ENCODE measurements around the gene PCDHB5.
"Not testable (repeated sequence)": the region's sequence is repeated elsewhere in the genome, so short reads cannot be mapped to it uniquely, and the experiment has no call there.

Gene PCDHB5

GRCh38 chr5:141150993-141151325 is 16.0 kb downstream of the PCDHB5 start:
- no peak for FAIRE-seq
- DNase-seq (ENCODE audit: insufficient read length, low spot score) = no peak

- DNase-seq (ENCODE audit: insufficient read length, low spot score); FAIRE-seq: not testable (repeated sequence)
Measured at GRCh38 chr5:141151632-141152031, 16.6 kb downstream of the PCDHB5 start.

DNA sequence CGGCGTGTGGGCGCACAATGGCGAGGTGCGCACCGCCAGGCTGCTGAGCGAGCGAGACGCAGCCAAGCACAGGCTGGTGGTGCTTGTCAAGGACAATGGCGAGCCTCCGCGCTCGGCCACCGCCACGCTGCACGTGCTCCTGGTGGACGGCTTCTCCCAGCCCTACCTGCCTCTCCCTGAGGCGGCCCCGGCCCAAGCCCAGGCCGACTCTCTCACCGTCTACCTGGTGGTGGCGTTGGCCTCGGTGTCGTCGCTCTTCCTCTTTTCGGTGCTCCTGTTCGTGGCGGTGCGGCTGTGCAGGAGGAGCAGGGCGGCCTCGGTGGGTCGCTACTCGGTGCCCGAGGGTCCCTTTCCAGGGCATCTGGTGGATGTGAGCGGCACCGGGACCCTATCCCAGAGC is 17.1 kb downstream of the PCDHB5 start:
- not testable (repeated sequence) for FAIRE-seq; DNase-seq (ENCODE audit: insufficient read length, low spot score)

DNA sequence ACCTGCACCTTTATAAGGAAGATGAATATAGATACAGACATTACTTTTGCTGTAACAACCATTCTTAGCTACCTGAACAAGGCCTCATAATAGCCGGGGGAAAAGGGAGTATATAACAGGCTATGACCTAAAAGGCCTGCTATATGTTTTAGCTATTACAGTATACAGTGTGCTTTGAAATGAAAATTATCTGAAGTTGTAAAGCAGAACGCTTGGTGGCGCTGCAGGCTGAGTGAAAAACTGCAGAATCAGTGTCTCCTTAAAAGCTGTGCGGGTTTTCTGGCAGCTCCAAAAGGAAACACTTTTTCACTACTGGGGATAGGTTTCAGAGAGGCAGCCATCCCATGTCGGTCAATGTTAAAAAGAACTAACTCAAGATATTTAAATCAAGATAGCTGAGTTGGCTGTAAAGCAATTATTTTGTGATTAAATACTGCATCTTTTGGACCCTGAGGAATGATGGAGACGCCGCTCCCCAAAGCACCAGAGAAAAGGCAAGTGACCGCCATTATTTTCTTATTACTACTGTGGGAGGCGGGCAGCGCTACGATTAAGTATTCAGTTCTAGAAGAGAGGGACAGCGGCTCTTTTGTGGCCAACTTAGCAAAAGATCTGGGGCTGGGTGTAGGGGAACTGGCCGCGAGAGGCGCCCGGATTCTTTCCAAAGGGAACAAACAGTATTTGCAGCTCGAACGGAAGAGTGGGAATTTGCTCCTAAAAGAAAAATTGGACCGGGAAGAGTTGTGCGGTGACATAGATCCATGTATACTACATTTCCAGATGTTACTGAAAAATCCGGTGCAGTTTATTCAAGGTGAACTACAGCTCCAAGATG is 20.8 kb downstream of the PCDHB5 start:
- DNase-seq (ENCODE audit: insufficient read length, low spot score) (no peak), FAIRE-seq (no peak)

DNA sequence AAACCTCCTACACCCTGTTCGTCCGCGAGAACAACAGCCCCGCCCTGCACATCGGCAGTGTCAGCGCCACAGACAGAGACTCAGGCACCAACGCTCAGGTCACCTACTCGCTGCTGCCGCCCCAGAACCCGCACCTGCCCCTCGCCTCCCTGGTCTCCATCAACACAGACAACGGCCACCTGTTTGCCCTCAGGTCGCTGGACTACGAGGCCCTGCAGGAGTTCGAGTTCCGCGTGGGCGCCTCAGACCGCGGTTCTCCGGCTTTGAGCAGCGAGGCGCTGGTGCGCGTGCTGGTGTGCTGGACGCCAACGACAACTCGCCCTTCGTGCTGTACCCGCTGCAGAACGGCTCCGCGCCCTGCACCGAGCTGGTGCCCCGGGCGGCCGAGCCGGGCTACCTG is 22.4 kb downstream of the PCDHB5 start:
- DNase-seq (ENCODE audit: insufficient read length, low spot score); FAIRE-seq: not testable (repeated sequence)

DNA sequence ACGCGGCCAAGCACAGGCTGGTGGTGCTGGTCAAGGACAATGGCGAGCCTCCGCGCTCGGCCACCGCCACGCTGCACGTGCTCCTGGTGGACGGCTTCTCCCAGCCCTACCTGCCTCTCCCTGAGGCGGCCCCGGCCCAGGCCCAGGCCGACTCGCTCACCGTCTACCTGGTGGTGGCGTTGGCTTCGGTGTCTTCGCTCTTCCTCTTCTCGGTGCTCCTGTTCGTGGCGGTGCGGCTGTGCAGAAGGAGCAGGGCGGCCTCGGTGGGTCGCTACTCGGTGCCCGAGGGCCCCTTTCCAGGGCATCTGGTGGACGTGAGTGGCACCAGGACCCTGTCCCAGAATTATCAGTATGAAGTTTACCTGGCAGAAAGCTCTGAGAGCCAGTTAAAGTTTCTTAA is 22.9 kb downstream of the PCDHB5 start:
- not testable (repeated sequence) for FAIRE-seq; DNase-seq (ENCODE audit: insufficient read length, low spot score)

DNA sequence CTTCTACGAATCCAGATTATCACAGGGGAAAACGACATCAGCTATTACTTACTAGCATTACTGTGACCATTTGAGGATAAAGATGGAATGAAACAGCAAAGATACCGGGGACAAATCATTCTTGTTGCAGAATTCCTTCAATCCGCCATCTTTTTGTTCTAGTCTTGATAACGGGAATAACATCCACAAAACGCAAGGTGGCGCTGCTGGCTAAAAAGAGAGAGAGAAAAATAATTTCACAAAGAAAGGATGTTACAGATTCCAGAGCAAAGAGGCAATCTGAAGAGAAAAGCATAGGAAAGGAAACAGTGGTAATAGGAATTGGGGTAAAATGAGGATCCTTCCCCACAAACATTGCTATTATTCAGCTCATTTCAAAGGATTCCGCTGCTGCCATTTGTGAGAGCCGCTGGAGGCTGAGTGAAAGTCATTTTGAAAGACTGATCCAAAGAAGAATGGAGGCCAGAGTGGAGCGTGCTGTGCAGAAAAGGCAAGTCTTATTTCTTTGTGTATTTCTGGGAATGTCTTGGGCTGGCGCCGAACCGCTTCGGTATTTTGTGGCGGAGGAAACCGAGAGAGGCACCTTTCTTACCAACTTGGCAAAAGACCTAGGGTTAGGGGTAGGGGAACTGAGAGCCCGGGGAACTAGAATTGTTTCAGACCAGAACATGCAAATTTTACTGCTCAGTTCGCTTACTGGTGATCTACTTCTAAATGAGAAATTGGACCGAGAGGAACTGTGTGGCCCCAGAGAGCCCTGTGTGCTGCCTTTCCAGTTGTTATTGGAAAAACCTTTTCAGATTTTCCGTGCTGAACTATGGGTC is 37.6 kb downstream of the PCDHB5 start, which contains the start of gene PCDHB7:
Gene PCDHB7 (plus strand): TSS at position 264 of the 824 bp plus-strand sequence. CDS start 192 bp downstream, at position 456.
- DNase-seq (ENCODE audit: insufficient read length, low spot score) = no peak

DNA sequence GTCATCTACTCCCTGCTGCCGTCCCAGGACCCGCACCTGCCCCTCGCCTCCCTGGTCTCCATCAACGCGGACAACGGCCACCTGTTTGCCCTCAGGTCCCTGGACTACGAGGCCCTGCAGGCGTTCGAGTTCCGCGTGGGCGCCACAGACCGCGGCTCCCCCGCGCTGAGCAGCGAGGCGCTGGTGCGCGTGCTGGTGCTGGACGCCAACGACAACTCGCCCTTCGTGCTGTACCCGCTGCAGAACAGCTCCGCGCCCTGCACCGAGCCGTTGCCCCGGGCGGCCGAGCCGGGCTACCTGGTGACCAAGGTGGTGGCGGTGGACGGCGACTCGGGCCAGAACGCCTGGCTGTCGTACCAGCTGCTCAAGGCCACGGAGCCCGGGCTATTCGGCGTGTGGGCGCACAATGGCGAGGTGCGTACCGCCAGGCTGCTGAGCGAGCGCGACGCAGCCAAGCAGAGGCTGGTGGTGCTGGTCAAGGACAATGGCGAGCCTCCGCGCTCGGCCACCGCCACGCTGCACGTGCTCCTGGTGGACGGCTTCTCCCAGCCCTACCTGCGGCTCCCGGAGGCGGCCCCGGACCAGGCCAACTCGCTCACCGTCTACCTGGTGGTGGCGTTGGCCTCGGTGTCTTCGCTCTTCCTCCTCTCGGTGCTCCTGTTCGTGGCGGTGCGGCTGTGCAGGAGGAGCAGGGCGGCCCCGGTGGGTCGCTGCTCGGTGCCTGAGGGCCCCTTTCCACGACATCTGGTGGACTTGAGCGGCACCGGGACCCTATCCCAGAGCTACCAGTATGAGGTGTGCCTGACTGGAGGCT is 39.5 kb downstream of the PCDHB5 start:
- FAIRE-seq; DNase-seq (ENCODE audit: insufficient read length, low spot score): not testable (repeated sequence)

More for the DNA sequence above, 37.6 kb downstream of the PCDHB5 start, which contains the start of gene PCDHB7:
- FAIRE-seq = no peak

GRCh38 chr5:141175933-141176332 is 40.9 kb downstream of the PCDHB5 start:
- no peak for DNase-seq (ENCODE audit: insufficient read length, low spot score)

GRCh38 chr5:141177577-141178191 is 42.7 kb downstream of the PCDHB5 start, which contains the start of gene PCDHB8:
Gene PCDHB8, plus strand, starts transcription at chr5:141177790. Its CDS starts 245 bp downstream, at chr5:141178035.
- not testable (repeated sequence) for DNase-seq (ENCODE audit: insufficient read length, low spot score)
- FAIRE-seq = peak; percentile 46

More at GRCh38 chr5:141175933-141176332, 40.9 kb downstream of the PCDHB5 start:
- no peak for FAIRE-seq

- not testable (repeated sequence) for DNase-seq (ENCODE audit: insufficient read length, low spot score); FAIRE-seq
Measured at GRCh38 chr5:141179371-141179770, 44.4 kb downstream of the PCDHB5 start.

GRCh38 chr5:141179876-141180275 is 44.9 kb downstream of the PCDHB5 start:
- not testable (repeated sequence) for DNase-seq (ENCODE audit: insufficient read length, low spot score); FAIRE-seq

DNA sequence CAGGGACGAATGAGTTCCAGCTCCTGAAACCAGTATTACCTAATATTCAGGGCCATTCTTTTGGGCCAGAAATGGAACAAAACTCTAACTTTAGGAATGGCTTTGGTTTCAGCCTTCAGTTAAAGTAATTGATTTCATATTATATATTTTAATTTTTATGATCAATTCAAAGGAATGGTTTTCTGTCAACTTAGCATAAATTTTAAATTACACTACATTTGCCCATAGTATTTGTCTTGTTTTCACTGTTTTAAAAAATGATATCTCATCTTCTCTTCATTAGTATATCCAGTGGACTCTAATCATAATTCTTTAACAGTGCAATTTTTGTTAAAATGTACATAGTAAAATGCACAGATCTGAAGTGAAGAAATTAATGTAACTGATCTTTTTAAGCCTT is 45.3 kb downstream of the PCDHB5 start:
- FAIRE-seq (no peak), DNase-seq (ENCODE audit: insufficient read length, low spot score) (no peak)

DNA sequence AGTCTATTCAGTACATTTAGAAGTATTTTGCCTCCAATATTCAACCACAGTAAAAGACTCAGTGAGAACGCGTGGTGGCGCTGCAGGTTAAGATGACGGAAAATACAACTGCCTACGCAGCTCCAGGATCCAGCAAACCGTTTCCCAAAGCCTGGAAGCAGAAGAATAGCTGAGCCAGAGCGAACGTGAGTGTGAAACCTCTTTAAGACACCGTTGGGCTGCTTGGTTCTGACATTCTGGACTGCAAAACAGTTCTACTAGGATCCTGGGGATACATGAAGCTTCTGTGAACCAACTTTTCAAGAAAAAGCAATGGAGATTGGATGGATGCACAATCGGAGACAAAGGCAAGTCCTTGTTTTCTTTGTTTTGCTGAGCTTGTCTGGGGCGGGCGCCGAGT is 47.2 kb downstream of the PCDHB5 start, which contains the start of gene PCDHB16:
Gene PCDHB16 (plus strand): TSS at position 140 of the 400 bp plus-strand sequence. CDS start 173 bp downstream, at position 313.
- DNase-seq (ENCODE audit: insufficient read length, low spot score) = no peak

DNA sequence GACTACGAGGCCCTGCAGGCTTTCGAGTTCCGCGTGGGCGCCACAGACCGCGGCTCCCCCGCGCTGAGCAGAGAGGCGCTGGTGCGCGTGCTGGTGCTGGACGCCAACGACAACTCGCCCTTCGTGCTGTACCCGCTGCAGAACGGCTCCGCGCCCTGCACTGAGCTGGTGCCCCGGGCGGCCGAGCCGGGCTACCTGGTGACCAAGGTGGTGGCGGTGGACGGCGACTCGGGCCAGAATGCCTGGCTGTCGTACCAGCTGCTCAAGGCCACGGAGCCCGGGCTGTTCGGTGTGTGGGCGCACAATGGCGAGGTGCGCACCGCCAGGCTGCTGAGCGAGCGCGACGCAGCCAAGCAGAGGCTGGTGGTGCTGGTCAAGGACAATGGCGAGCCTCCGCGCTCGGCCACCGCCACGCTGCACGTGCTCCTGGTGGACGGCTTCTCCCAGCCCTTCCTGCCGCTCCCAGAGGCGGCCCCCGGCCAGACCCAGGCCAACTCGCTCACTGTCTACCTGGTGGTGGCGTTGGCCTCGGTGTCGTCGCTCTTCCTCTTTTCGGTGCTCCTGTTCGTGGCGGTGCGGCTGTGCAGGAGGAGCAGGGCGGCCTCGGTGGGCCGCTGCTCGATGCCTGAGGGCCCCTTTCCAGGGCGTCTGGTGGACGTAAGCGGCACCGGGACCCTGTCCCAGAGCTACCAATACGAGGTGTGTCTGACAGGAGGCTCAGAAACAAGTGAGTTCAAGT is 49.3 kb downstream of the PCDHB5 start:
- not testable (repeated sequence) for FAIRE-seq

More for the DNA sequence above, 47.2 kb downstream of the PCDHB5 start, which contains the start of gene PCDHB16:
- FAIRE-seq = no peak

GRCh38 chr5:141186897-141187512 is 52.0 kb downstream of the PCDHB5 start, which contains the start of gene PCDHB9:
Gene PCDHB9, plus strand, starts transcription at chr5:141187161. Its CDS starts 158 bp downstream, at chr5:141187319.
- DNase-seq (ENCODE audit: insufficient read length, low spot score) = peak; percentile 56
- FAIRE-seq = no peak

More for the DNA sequence above, 49.3 kb downstream of the PCDHB5 start:
- DNase-seq (ENCODE audit: insufficient read length, low spot score) = not testable (repeated sequence)
